ENCODE data around the gene TUBA3E. TPM values are rescaled to one million over a fixed set of nuclear protein-coding genes. Genes with fewer than 3 reads are reported as not detected.
A peak's percentile ranks its signal among the peaks of the same experiment; 100 is the strongest.
"Not testable (repeated sequence)": the region's sequence is repeated elsewhere in the genome, so short reads cannot be mapped to it uniquely, and the experiment has no call there.

TUBA3E gene
- total and polyA plus RNA-seq, 8 donors, result not detected

- DNase-seq, result no peak
- 68 to 81% (median 77%) methylated on average over 3 to 4 of the region's 4 CpGs for WGBS, 5 donors
- intact Hi-C loops (cut with DNase I; ENCODE audit: low total_unique reads), result loop anchor here (10.0 kb wide), 2 partner anchors 149 to 1299 kb away; no protein-coding TSS in a partner anchor
- H3K4me1 ChIP-seq, result peaks cover 12 to 23% (median 20%) of the 10 kb centered on the region in 4 donors
- H3K4me3 ChIP-seq, result no peak overlapping the region
- no peaks in the 10 kb centered on the region for H3K27me3 ChIP-seq
- H3K27ac ChIP-seq, result no peak overlapping the region
- TF ChIP-seq EP300 (IDR thresholded peaks at IDR 0.05), result no peak
- H3K36me3 ChIP-seq, result peaks cover 0 to 38% (median 13%) of the 10 kb centered on the region in 4 donors
- H3K9me3 ChIP-seq, result no peaks in the 10 kb centered on the region
Observed at GRCh38 chr2:130185896-130186295, 12.3 kb downstream of the TUBA3E start.

DNA sequence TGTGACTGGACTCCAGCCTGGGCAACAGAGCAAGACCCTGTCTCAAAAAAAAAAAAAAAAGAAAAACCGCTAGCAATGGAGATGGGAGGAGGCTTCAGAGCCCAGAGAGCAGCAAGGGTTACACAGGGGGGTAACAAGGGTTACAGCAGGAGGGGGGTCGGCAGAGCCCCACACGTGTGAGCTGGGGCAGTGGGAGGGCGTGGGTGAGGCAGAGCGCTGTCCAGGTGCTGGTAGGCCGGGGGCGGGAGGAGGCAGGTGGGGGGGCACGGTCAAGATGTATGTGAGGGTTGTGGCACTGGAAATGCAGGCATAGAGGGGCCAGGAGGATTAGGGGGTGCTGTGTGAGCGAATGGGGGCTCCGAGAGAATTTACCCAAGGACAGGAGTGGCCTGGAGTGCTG, 12.8 kb downstream of the TUBA3E start:
- Histone ChIP-seq H3K4me3 (no peak overlapping the region), H3K27me3 (no peaks in the 10 kb centered on the region), H3K36me3 (peaks cover 0 to 33% (median 9%) of the 10 kb centered on the region in 4 donors), H3K9me3 (no peaks in the 10 kb centered on the region), H3K27ac (no peak overlapping the region), H3K4me1 (peaks cover 17 to 28% (median 24%) of the 10 kb centered on the region in 4 donors)
- intact Hi-C loops (cut with DNase I; ENCODE audit: low total_unique reads), result loop anchor here (10.0 kb wide), 2 partner anchors 149 to 1299 kb away; no protein-coding TSS in a partner anchor
- no peak for DNase-seq
- 72 to 95% (median 87%) methylated on average over 5 to 10 of the region's 10 CpGs for WGBS, 5 donors
- TF ChIP-seq EP300 (IDR thresholded peaks at IDR 0.05), result no peak
- TF ChIP-seq, protein P1, sequence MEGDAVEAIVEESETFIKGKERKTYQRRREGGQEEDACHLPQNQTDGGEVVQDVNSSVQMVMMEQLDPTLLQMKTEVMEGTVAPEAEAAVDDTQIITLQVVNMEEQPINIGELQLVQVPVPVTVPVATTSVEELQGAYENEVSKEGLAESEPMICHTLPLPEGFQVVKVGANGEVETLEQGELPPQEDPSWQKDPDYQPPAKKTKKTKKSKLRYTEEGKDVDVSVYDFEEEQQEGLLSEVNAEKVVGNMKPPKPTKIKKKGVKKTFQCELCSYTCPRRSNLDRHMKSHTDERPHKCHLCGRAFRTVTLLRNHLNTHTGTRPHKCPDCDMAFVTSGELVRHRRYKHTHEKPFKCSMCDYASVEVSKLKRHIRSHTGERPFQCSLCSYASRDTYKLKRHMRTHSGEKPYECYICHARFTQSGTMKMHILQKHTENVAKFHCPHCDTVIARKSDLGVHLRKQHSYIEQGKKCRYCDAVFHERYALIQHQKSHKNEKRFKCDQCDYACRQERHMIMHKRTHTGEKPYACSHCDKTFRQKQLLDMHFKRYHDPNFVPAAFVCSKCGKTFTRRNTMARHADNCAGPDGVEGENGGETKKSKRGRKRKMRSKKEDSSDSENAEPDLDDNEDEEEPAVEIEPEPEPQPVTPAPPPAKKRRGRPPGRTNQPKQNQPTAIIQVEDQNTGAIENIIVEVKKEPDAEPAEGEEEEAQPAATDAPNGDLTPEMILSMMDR (IDR thresholded peaks at IDR 0.05), result no peak
- TF ChIP-seq POLR2A (IDR thresholded peaks at IDR 0.05), result no peak
- no peak for TF ChIP-seq POLR2AphosphoS5 (IDR thresholded peaks at IDR 0.05)

- Histone ChIP-seq H3K27me3 (no peaks in the 10 kb centered on the region), H3K36me3 (peaks cover 0 to 26% (median 5%) of the 10 kb centered on the region in 4 donors), H3K9me3 (no peaks in the 10 kb centered on the region), H3K27ac (peak overlapping the region in 3 of 5 donors; percentile 29 to 96 (median 89)), H3K4me1 (peaks cover 21 to 42% (median 37%) of the 10 kb centered on the region in 4 donors), H3K4me3 (peak overlapping the region in 3 of 4 donors; percentile 93 to 99 (median 95))
- no peak for TF ChIP-seq POLR2A (IDR thresholded peaks at IDR 0.05)
- TF ChIP-seq, protein P1 (IDR thresholded peaks at IDR 0.05), result no peak
- no peak for TF ChIP-seq POLR2AphosphoS5 (IDR thresholded peaks at IDR 0.05)
- no peak for TF ChIP-seq EP300 (IDR thresholded peaks at IDR 0.05)
- intact Hi-C loops (cut with DNase I; ENCODE audit: low total_unique reads), result loop anchor here (10.0 kb wide), 2 partner anchors 151 to 1301 kb away; no protein-coding TSS in a partner anchor
- peak in 1 of 2 donors; percentile 67 for DNase-seq
- 52 to 67% (median 60%) methylated on average over 24 to 26 of the region's 26 CpGs for WGBS, 5 donors
Observed at GRCh38 chr2:130183512-130184373, 14.5 kb downstream of the TUBA3E start.

- H3K36me3 ChIP-seq, result peaks cover 0 to 20% (median 5%) of the 10 kb centered on the region in 4 donors
- intact Hi-C loops (cut with DNase I; ENCODE audit: low total_unique reads), result loop anchor here (10.0 kb wide), 2 partner anchors 152 to 1302 kb away; no protein-coding TSS in a partner anchor
- H3K9me3 ChIP-seq, H3K27me3 ChIP-seq: not testable (repeated sequence)
- WGBS, 5 donors, result 14 to 30% (median 24%) methylated on average over 13 to 23 of the region's 23 CpGs
- H3K4me1 ChIP-seq, result peaks cover 21 to 42% (median 37%) of the 10 kb centered on the region in 4 donors
- peak overlapping the region in 4 of 5 donors; percentile 38 to 96 (median 90) for H3K27ac ChIP-seq
- H3K4me3 ChIP-seq, result peak overlapping the region; percentile 93 to 99 (median 94)
- DNase-seq, result peak in 1 of 2 donors; percentile 35
Observed at GRCh38 chr2:130182826-130183511, 15.3 kb downstream of the TUBA3E start.
